ENCODE measurements around the gene CEP85L. TPM values are rescaled to one million over a fixed set of nuclear protein-coding genes. Genes with fewer than 3 reads are reported as not detected.

Gene CEP85L
- total and polyA plus RNA-seq, 2 of the 4 experiments (the other 2 are of a cell fraction), result 2.3 to 25.6 TPM

GRCh38 chr6:118586746-118587485 lies 64.5 kb downstream of the CEP85L start:
- Histone ChIP-seq H3K9ac (ENCODE audit: low read depth, low read length) (no peak overlapping the region), H3K27ac (ENCODE audit: insufficient read depth, low read length) (no peak overlapping the region), H3K23ac (ENCODE audit: low read depth, low read length) (no peak overlapping the region), H4K5ac (ENCODE audit: low read depth, low read length) (no peak overlapping the region), H4K20me1 (ENCODE audit: insufficient read depth, low read length) (no peaks in the 10 kb centered on the region; the same call in 1 of the 2 replicates), H2AK5ac (ENCODE audit: low read depth, low read length) (no peak overlapping the region), H3K56ac (ENCODE audit: extremely low read depth, insufficient read depth, low read length) (no peak overlapping the region), H3K36me3 (ENCODE audit: control insufficient read depth, insufficient read depth, low read length) (no peaks in the 10 kb centered on the region), H3K9me1 (ENCODE audit: insufficient read depth, low read length) (no peaks in the 10 kb centered on the region; the same call in 1 of the 2 replicates), H3K9me3 (ENCODE audit: control insufficient read depth, insufficient read depth, low read length) (no peaks in the 10 kb centered on the region), H3K18ac (ENCODE audit: low read depth, low read length) (no peak overlapping the region), H3K79me1 (ENCODE audit: low read depth in 1 of 2, low read length in 2 of 2) (peaks cover 32 to 54% of the 10 kb centered on the region in 2 experiments), H3K4me3 (ENCODE audit: insufficient read depth, low read depth, low read length) (no peak overlapping the region), H2BK120ac (ENCODE audit: low read depth, low read length) (no peak overlapping the region), H3K27me3 (ENCODE audit: control insufficient read depth, insufficient read depth, low read length) (no peaks in the 10 kb centered on the region), H2AK9ac (replicated peaks; ENCODE audit: low read depth, low read length, poor library complexity) (no peak overlapping the region), H4K8ac (ENCODE audit: low read depth in 2 of 2, low read length in 2 of 2) (no peak overlapping the region), H3K4me2 (ENCODE audit: low read depth, low read length) (no peak overlapping the region), H3K14ac (replicated peaks; ENCODE audit: low read depth, low read length) (no peak overlapping the region), H3K4ac (ENCODE audit: low read depth, low read length) (no peak overlapping the region), H2BK5ac (ENCODE audit: low read depth, low read length, poor library complexity, severe bottlenecking) (no peak overlapping the region), H4K91ac (ENCODE audit: insufficient read depth, low read depth, low read length) (no peak overlapping the region), H3K4me1 (ENCODE audit: control insufficient read depth, insufficient read depth, low read length) (peaks cover 15% of the 10 kb centered on the region), H2BK15ac (ENCODE audit: low read depth, low read length) (no peak overlapping the region), H2BK20ac (ENCODE audit: low read depth, low read length) (no peak overlapping the region), H2AFZ (replicated peaks; ENCODE audit: low read length, poor library complexity) (no peak overlapping the region)
- no peak for TF ChIP-seq CTCF (conservative IDR thresholded peaks at IDR 0.05; ENCODE audit: low read depth, low read length)
- TF ChIP-seq MAZ (IDR thresholded peaks at IDR 0.05; ENCODE audit: borderline replicate concordance, low read depth, low read length), result no peak
- no peak for TF ChIP-seq MXI1 (IDR thresholded peaks at IDR 0.05; ENCODE audit: borderline replicate concordance, low read depth, low read length)
- TF ChIP-seq CEBPB (IDR thresholded peaks at IDR 0.05; ENCODE audit: low read depth, low read length), result no peak
- no peak for TF ChIP-seq POLR2A (IDR thresholded peaks at IDR 0.05; ENCODE audit: low read depth, low read length)
- TF ChIP-seq MAFK (IDR thresholded peaks at IDR 0.05; ENCODE audit: low read depth, low read length), result no peak
- TF ChIP-seq SMC3 (IDR thresholded peaks at IDR 0.05; ENCODE audit: low read depth, low read length), result no peak
- no peak for TF ChIP-seq NFE2L2 (IDR thresholded peaks at IDR 0.05; ENCODE audit: low read depth, low read length)
- CTCF ChIA-PET, result no interaction called here
- no peak for DNase-seq
- dilution Hi-C loops (cut with HindIII; ENCODE audit: low sequenced_read_pairs, unreplicated experiment) (no loop called here), intact Hi-C loops (cut with micrococcal nuclease) (no loop called here), in situ Hi-C loops (cut with MboI; ENCODE audit: low sequenced_read_pairs) (no loop called here)
- ATAC-seq (ENCODE audit: low read depth), result no peak
- POLR2A ChIA-PET (ENCODE audit: unreplicated experiment), result no interaction called here
- no CpG with 5 or more reads among the region's 5 CpGs for WGBS, 2 experiments (ENCODE audit: extremely low coverage in 2 of 2, insufficient read length in 1 of 2)
- BruUV-seq (replicated peaks), result no TSS peak
